ENCODE results near the gene RHOBTB1. TPM values are rescaled to one million over a fixed set of nuclear protein-coding genes. Genes with fewer than 3 reads are reported as not detected.

RHOBTB1 gene
- total and polyA plus RNA-seq, 2 donors (not counting 1 experiment from before 2014, with no cell fraction given), result 19.8 to 42.6 TPM

GRCh38 chr10:60989400-60989876 is 45.5 kb upstream of the RHOBTB1 start:
- no peaks in the 10 kb centered on the region for H3K36me3 ChIP-seq (ENCODE audit: control insufficient read depth, insufficient read depth, low read length)
- TF ChIP-seq EZH2 (IDR thresholded peaks at IDR 0.05; ENCODE audit: low read length, missing control alignments) (no peak), CTCF (conservative IDR thresholded peaks at IDR 0.05 in 1 of 2, IDR thresholded peaks at IDR 0.05 in 1 of 2; ENCODE audit: low read depth in 1 of 2, low read length in 2 of 2) (no peak)
- H3K4me3 ChIP-seq (replicated peaks in 1 of 4; ENCODE audit: control extremely low read depth in 1 of 4, insufficient read depth in 1 of 4, low read depth in 3 of 4, low read length in 4 of 4), result no peak overlapping the region
- DNase-seq (ENCODE audit: low read depth in 2 of 2), result no peak
- H3K9me3 ChIP-seq (ENCODE audit: control insufficient read depth, insufficient read depth, low read depth, low read length), result no peaks in the 10 kb centered on the region
- H3K27me3 ChIP-seq (ENCODE audit: control insufficient read depth, insufficient read depth, low read length), result no peaks in the 10 kb centered on the region
- H4K20me1 ChIP-seq (ENCODE audit: control insufficient read depth, extremely low read depth, insufficient read depth, low read length), result no peaks in the 10 kb centered on the region
- H3K4me2 ChIP-seq (ENCODE audit: extremely low read depth, insufficient read depth, low read length), result no peak overlapping the region
- no peaks in the 10 kb centered on the region for H3K79me2 ChIP-seq (ENCODE audit: control insufficient read depth, insufficient read depth, low read length)
- H2AFZ ChIP-seq (ENCODE audit: low read length), result no peak overlapping the region
- no peak overlapping the region for H3K9ac ChIP-seq (ENCODE audit: insufficient read depth, low read length)
- no peaks in the 10 kb centered on the region for H3K4me1 ChIP-seq (ENCODE audit: control insufficient read depth, extremely low read depth, insufficient read depth, low read length)
- no peak overlapping the region for H3K27ac ChIP-seq (ENCODE audit: insufficient read depth, low read length)

GRCh38 chr10:60986791-60987190 is 42.8 kb upstream of the RHOBTB1 start:
- Histone ChIP-seq H3K9ac (ENCODE audit: insufficient read depth, low read length) (no peak overlapping the region), H3K79me2 (ENCODE audit: control insufficient read depth, insufficient read depth, low read length) (no peaks in the 10 kb centered on the region), H3K36me3 (ENCODE audit: control insufficient read depth, insufficient read depth, low read length) (no peaks in the 10 kb centered on the region), H3K27ac (ENCODE audit: insufficient read depth, low read length) (no peak overlapping the region), H3K4me2 (ENCODE audit: extremely low read depth, insufficient read depth, low read length) (no peak overlapping the region), H3K27me3 (ENCODE audit: control insufficient read depth, insufficient read depth, low read length) (no peaks in the 10 kb centered on the region), H3K9me3 (ENCODE audit: control insufficient read depth, insufficient read depth, low read depth, low read length) (no peaks in the 10 kb centered on the region), H3K4me3 (replicated peaks in 1 of 4; ENCODE audit: control extremely low read depth in 1 of 4, insufficient read depth in 1 of 4, low read depth in 3 of 4, low read length in 4 of 4) (no peak overlapping the region), H4K20me1 (ENCODE audit: control insufficient read depth, extremely low read depth, insufficient read depth, low read length) (no peaks in the 10 kb centered on the region), H2AFZ (ENCODE audit: low read length) (no peak overlapping the region), H3K4me1 (ENCODE audit: control insufficient read depth, extremely low read depth, insufficient read depth, low read length) (no peaks in the 10 kb centered on the region)
- TF ChIP-seq EZH2 (IDR thresholded peaks at IDR 0.05; ENCODE audit: low read length, missing control alignments), result no peak
- TF ChIP-seq CTCF (conservative IDR thresholded peaks at IDR 0.05 in 1 of 2, IDR thresholded peaks at IDR 0.05 in 1 of 2; ENCODE audit: low read depth in 1 of 2, low read length in 2 of 2), result no peak
- DNase-seq (ENCODE audit: low read depth in 2 of 2), result no peak

- H3K27ac ChIP-seq (ENCODE audit: insufficient read depth, low read length), result no peak overlapping the region
- TF ChIP-seq CTCF (conservative IDR thresholded peaks at IDR 0.05 in 1 of 2, IDR thresholded peaks at IDR 0.05 in 1 of 2; ENCODE audit: low read depth in 1 of 2, low read length in 2 of 2), result no peak
- no peak for TF ChIP-seq EZH2 (IDR thresholded peaks at IDR 0.05; ENCODE audit: low read length, missing control alignments)
- no peaks in the 10 kb centered on the region for H3K27me3 ChIP-seq (ENCODE audit: control insufficient read depth, insufficient read depth, low read length)
- H3K9me3 ChIP-seq (ENCODE audit: control insufficient read depth, insufficient read depth, low read depth, low read length), result no peaks in the 10 kb centered on the region
- no peaks in the 10 kb centered on the region for H3K79me2 ChIP-seq (ENCODE audit: control insufficient read depth, insufficient read depth, low read length)
- peak in 1 of 2 donors; percentile 32 for DNase-seq (ENCODE audit: low read depth in 2 of 2)
- H3K36me3 ChIP-seq (ENCODE audit: control insufficient read depth, insufficient read depth, low read length), result no peaks in the 10 kb centered on the region
- H3K4me2 ChIP-seq (ENCODE audit: extremely low read depth, insufficient read depth, low read length), result no peak overlapping the region
- H4K20me1 ChIP-seq (ENCODE audit: control insufficient read depth, extremely low read depth, insufficient read depth, low read length), result no peaks in the 10 kb centered on the region
- no peak overlapping the region for H2AFZ ChIP-seq (ENCODE audit: low read length)
- no peak overlapping the region for H3K4me3 ChIP-seq (replicated peaks in 1 of 4; ENCODE audit: control extremely low read depth in 1 of 4, insufficient read depth in 1 of 4, low read depth in 3 of 4, low read length in 4 of 4)
- H3K4me1 ChIP-seq (ENCODE audit: control insufficient read depth, extremely low read depth, insufficient read depth, low read length), result no peaks in the 10 kb centered on the region
- H3K9ac ChIP-seq (ENCODE audit: insufficient read depth, low read length), result no peak overlapping the region
These were observed 42.0 kb upstream of the RHOBTB1 start for GRCh38 chr10:60985951-60986350.
